K562 (cell line): ENCODE measurements around the gene DGUOK. TPM values are rescaled to one million over a fixed set of nuclear protein-coding genes. Genes with fewer than 3 reads are reported as not detected.

Source experiments
- ATAC-seq: fragments of 200-7000 bp; cut with Tn5 transposase; 3 replicates; pipeline ENCODE4 v1.9.1; 2020; ENCODE audit warnings: moderate library complexity
- BruUV-seq: library from RNA; stranded (reverse); fragments of 400-500 nt; replicated peaks from 2 replicates; lab custom pipeline; 2021; lab: Mats Ljungman, UMichigan
- CTCF ChIA-PET: fragments of 300-600 bp; formaldehyde crosslinking; extraction: SDS; loops from one replicate; lab custom pipeline; 2021; ENCODE audit warnings: low intra/inter-chr PET ratio; lab: Yijun Ruan, JAX
- POLR2A ChIA-PET: fragments of 300-600, 350-650 bp; sonication (Branson Sonifier 250); formaldehyde crosslinking; extraction: SDS; loops from one replicate; lab custom pipeline; 2021; ENCODE audit warnings: antibody characterized with exemption, inconsistent platforms; lab: Yijun Ruan, JAX
- DNase-seq, 4 experiments: peaks; one replicate each; pipeline versions ENCODE4 v3.0.0 to v3.0.0-alpha.2; 2011 to 2018; ENCODE audit warnings: low spot score in 3 of 4, mixed read lengths in 3 of 4; ENCODE audit errors: extremely low read depth in 1 of 4
- FAIRE-seq: peaks from 2 replicates; lab custom pipeline; 2011; peaks lifted over from hg19 to GRCh38; lab: Jason Lieb, UNC
- H2AFZ ChIP-seq: 2 replicates; pipeline ENCODE4 v1.6.0; 2011; ENCODE audit warnings: low read depth, low read length, control low read depth, inconsistent platforms
- H3K27ac ChIP-seq: fragments of 200-600 bp; 3 replicates; pipeline ENCODE4 v1.8.0; 2011; ENCODE audit warnings: low read depth, mild to moderate bottlenecking, control low read depth, inconsistent platforms, low read length, moderate library complexity, mixed read lengths; ENCODE audit errors: extremely low read depth
- H3K27me3 ChIP-seq, 2 experiments: fragments of 300-600 bp in 1 of 2; 2 replicates in 1 of 2; 3 replicates in 1 of 2; pipeline versions ENCODE4 v1.6.0 to v1.8.0; 2011; ENCODE audit warnings: inconsistent platforms in 2 of 2, low read length in 2 of 2, mild to moderate bottlenecking in 1 of 2, mixed read lengths in 1 of 2, moderate library complexity in 1 of 2; ENCODE audit not compliant: control insufficient read depth in 2 of 2, insufficient read depth in 2 of 2
- H3K36me3 ChIP-seq: fragments of 300-600 bp; 3 replicates; pipeline ENCODE4 v1.8.0; 2011; ENCODE audit warnings: mild to moderate bottlenecking, low read length, inconsistent platforms; ENCODE audit not compliant: control insufficient read depth, insufficient read depth
- H3K4me1 ChIP-seq, 2 experiments: fragments of 200-600 bp in 1 of 2; replicated peaks in 1 of 2; 2 replicates in 1 of 2; 3 replicates in 1 of 2; pipeline versions ENCODE4 v1.5.1 to v1.8.0; 2011; ENCODE audit warnings: inconsistent platforms in 2 of 2, low read length in 2 of 2, mild to moderate bottlenecking in 1 of 2, mixed read lengths in 1 of 2, moderate library complexity in 1 of 2; ENCODE audit not compliant: control insufficient read depth in 2 of 2, insufficient read depth in 2 of 2
- H3K4me2 ChIP-seq: 2 replicates; pipeline ENCODE4 v1.6.1; 2011; ENCODE audit warnings: low read length, control low read depth, inconsistent platforms, mixed read lengths; ENCODE audit not compliant: insufficient read depth
- H3K4me3 ChIP-seq: fragments of 200-600 bp; sonication (generic), shearing (Covaris generic); 2 replicates; pipeline ENCODE4 v1.5.1; 2016; ENCODE audit warnings: control low read depth, inconsistent platforms
- H3K79me2 ChIP-seq: fragments of 200-600 bp; 3 replicates; pipeline ENCODE4 v1.8.0; 2011; ENCODE audit warnings: low read length, inconsistent platforms; ENCODE audit not compliant: control insufficient read depth, insufficient read depth
- H3K9ac ChIP-seq, 2 experiments: 2 replicates each; pipeline versions ENCODE4 v1.6.0 to v1.6.1; 2011; ENCODE audit warnings: low read depth in 2 of 2, low read length in 2 of 2, control low read depth in 1 of 2, inconsistent platforms in 1 of 2, mild to moderate bottlenecking in 1 of 2, mixed read lengths in 1 of 2; ENCODE audit not compliant: insufficient read depth in 1 of 2
- H3K9me1 ChIP-seq: one replicate; pipeline ENCODE4 v1.6.0; 2011; ENCODE audit warnings: inconsistent platforms, mild to moderate bottlenecking, low read length, moderate library complexity; ENCODE audit not compliant: control insufficient read depth, insufficient read depth
- H3K9me3 ChIP-seq: replicated peaks from 2 replicates; pipeline ENCODE4 v1.5.1; 2011; ENCODE audit warnings: low read depth, low read length, inconsistent platforms; ENCODE audit not compliant: control insufficient read depth, insufficient read depth
- H4K20me1 ChIP-seq: replicated peaks from 2 replicates; pipeline ENCODE4 v1.6.1; 2011; ENCODE audit warnings: low read length, inconsistent platforms, mixed read lengths; ENCODE audit not compliant: control insufficient read depth, insufficient read depth
- CHD2 ChIP-seq: IDR thresholded peaks from 2 replicates; pipeline ENCODE4 v1.6.1; 2011; ENCODE audit warnings: low read depth, low read length
- CREB5 ChIP-seq: fragments of 250-450 bp; sonication (Bioruptor Pico); IDR thresholded peaks from 2 replicates; pipeline ENCODE4 v1.5.0; 2020; ENCODE audit warnings: mild to moderate bottlenecking
- EWSR1 ChIP-seq: fragments of 450-650 bp; IDR thresholded peaks from 2 replicates; pipeline ENCODE4 v1.6.1; 2018; ENCODE audit warnings: borderline replicate concordance, mild to moderate bottlenecking, low read depth, moderate library complexity; ENCODE audit not compliant: partially characterized antibody
- EZH2 ChIP-seq: IDR thresholded peaks from 2 replicates; pipeline ENCODE4 v1.6.1; 2012; ENCODE audit warnings: low read depth, mild to moderate bottlenecking, inconsistent platforms, low read length, borderline replicate concordance
- IFI16 ChIP-seq: fragments of 250-450 bp; sonication (Bioruptor Pico); IDR thresholded peaks from 2 replicates; pipeline ENCODE4 v2.1.2; 2022; ENCODE audit warnings: mild to moderate bottlenecking, inconsistent platforms
- JUNB ChIP-seq: fragments of 450-650 bp; formaldehyde crosslinking; conservative IDR thresholded peaks from 2 replicates; pipeline ENCODE4 v1.4.0; 2020; ENCODE audit warnings: mild to moderate bottlenecking
- KAT7 ChIP-seq: sonication (generic); formaldehyde crosslinking; IDR thresholded peaks from 2 replicates; pipeline ENCODE4 v1.8.0; 2022; ENCODE audit warnings: missing genetic modification reagents, mild to moderate bottlenecking, borderline replicate concordance
- MAFK ChIP-seq: IDR thresholded peaks from 2 replicates; pipeline ENCODE4 v1.6.1; 2011; ENCODE audit warnings: low read length, improper control_type of control experiment
- MEF2A ChIP-seq: IDR thresholded peaks from 2 replicates; pipeline ENCODE4 v1.6.1; 2011; ENCODE audit warnings: low read depth, mild to moderate bottlenecking, low read length, moderate library complexity; ENCODE audit not compliant: control insufficient read depth
- TAF9B ChIP-seq: fragments of 450-650 bp; IDR thresholded peaks from 2 replicates; pipeline ENCODE4 v1.6.1; 2018; ENCODE audit warnings: mild to moderate bottlenecking; ENCODE audit not compliant: partially characterized antibody
- ZNF398 ChIP-seq: fragments of 250-450 bp; sonication (Bioruptor Pico); IDR thresholded peaks from 2 replicates; pipeline ENCODE4 v1.8.0; 2021; ENCODE audit warnings: moderate library complexity, mild to moderate bottlenecking, inconsistent platforms
- WGBS: fragments of 100-300 bp; shearing (Covaris generic); methylation state at CpG from one replicate; pipeline ENCODE4 v1.1.6; 2016; ENCODE audit warnings: low coverage, mixed read lengths; ENCODE audit not compliant: insufficient coverage; ENCODE audit errors: missing lambda C conversion rate; 5-methylcytosine and 5-hydroxymethylcytosine counted together
- in situ Hi-C: fragments of 300-500 bp; cut with MboI; formaldehyde crosslinking; loops from 4 replicates; pipeline ENCODE4 v1.15.0; 2018; ENCODE audit warnings: inconsistent platforms, mixed read lengths
- intact Hi-C: fragments of 100-400 bp; cut with micrococcal nuclease; formaldehyde crosslinking; loops from 2 replicates; pipeline ENCODE4 v1.14.2; 2022
- polyA plus RNA-seq, 8 experiments: library from polyadenylated mRNA; depleted of rRNA in 4 of 8; stranded (reverse) in 5 of 8; unstranded in 3 of 8; fragments of >200 nt; fragmentation: Nextera tagmentation in 2 of 8; fragmentation: Illumina TruSeq in 1 of 8; extraction: Ambion mirVana in 2 of 8; extraction: Trizol in 1 of 8; gene quantifications; 2 replicates each; pipeline versions ENCODE4 v1.2.1 to v1.2.3, GENCODE V29; 2011 to 2014; ENCODE audit warnings: inconsistent platforms in 1 of 8, missing spikeins in 1 of 8
- total RNA-seq, 7 experiments: library from RNA; depleted of rRNA in 6 of 7; stranded (reverse); fragments of >200 nt in 6 of 7; fragmentation: Illumina TruSeq in 2 of 7; extraction: Trizol in 2 of 7; gene quantifications; 2 replicates each; pipeline versions ENCODE4 v1.2.1 to v1.2.3, GENCODE V29; 2011 to 2021; ENCODE audit warnings: low replicate concordance in 1 of 7

The DGUOK gene
- total and polyA plus RNA-seq, 9 of the 15 experiments (the other 6 are each of a cell fraction or from before 2014, with no cell fraction given), result 67.0 to 288 (median 126) TPM

GRCh38 chr2:73922681-73923080, 4.0 kb upstream of the DGUOK start:
- no peak overlapping the region for H3K4me3 ChIP-seq
- ChIA-PET CTCF (no interaction called here), POLR2A (no interaction called here)
- ATAC-seq (no peak), FAIRE-seq (no peak), DNase-seq (peak in 1 of 4 experiments; percentile 20)
- no peaks in the 10 kb centered on the region for H3K36me3 ChIP-seq
- 25% methylated on average over 5 of the region's 5 CpGs for WGBS
- no peaks in the 10 kb centered on the region for H3K27me3 ChIP-seq
- H3K9ac ChIP-seq, result peak overlapping the region in 1 of 2 experiments; percentile 23; a peak in 1 of 4 replicates
- H2AFZ ChIP-seq, result peak overlapping the region; percentile 69
- intact Hi-C loops, result loop anchor here (10.0 kb wide), 1 partner anchor 222 kb away; the partner anchor contains the start of gene BOLA3
- no peak overlapping the region for H3K27ac ChIP-seq
- H3K79me2 ChIP-seq, result peaks cover 11% of the 10 kb centered on the region
- in situ Hi-C loops, result no loop called here
- peak overlapping the region; percentile 44; the same call in 1 of the 2 replicates for H3K4me2 ChIP-seq
- H4K20me1 ChIP-seq, result no peaks in the 10 kb centered on the region
- no peaks in the 10 kb centered on the region for H3K9me1 ChIP-seq
- H3K9me3 ChIP-seq, result no peaks in the 10 kb centered on the region
- H3K4me1 ChIP-seq, result peaks cover 16 to 22% of the 10 kb centered on the region in 2 experiments
- BruUV-seq, result no TSS peak
- TF ChIP-seq EZH2, result no peak
- TF ChIP-seq MEF2A, result no peak
- TF ChIP-seq TAF9B, result no peak
- TF ChIP-seq ZNF398, result no peak
- TF ChIP-seq CREB5 (CRISPR knock-in tag), result no peak
- TF ChIP-seq IFI16 (CRISPR knock-in tag), result no peak
- no peak for TF ChIP-seq CHD2
- no peak for TF ChIP-seq MAFK
- TF ChIP-seq JUNB (CRISPR knock-in tag), result no peak
- TF ChIP-seq KAT7 (CRISPR knock-in tag), result no peak
- no peak for TF ChIP-seq EWSR1
